Measurements from ENCODE around the gene SRSF3. TPM values are rescaled to one million over a fixed set of nuclear protein-coding genes. Genes with fewer than 3 reads are reported as not detected.
"Not testable (repeated sequence)": the region's sequence is repeated elsewhere in the genome, so short reads cannot be mapped to it uniquely, and the experiment has no call there.

Gene SRSF3
- total RNA-seq, 1 donor from 2014 or later, result 122 TPM

DNA sequence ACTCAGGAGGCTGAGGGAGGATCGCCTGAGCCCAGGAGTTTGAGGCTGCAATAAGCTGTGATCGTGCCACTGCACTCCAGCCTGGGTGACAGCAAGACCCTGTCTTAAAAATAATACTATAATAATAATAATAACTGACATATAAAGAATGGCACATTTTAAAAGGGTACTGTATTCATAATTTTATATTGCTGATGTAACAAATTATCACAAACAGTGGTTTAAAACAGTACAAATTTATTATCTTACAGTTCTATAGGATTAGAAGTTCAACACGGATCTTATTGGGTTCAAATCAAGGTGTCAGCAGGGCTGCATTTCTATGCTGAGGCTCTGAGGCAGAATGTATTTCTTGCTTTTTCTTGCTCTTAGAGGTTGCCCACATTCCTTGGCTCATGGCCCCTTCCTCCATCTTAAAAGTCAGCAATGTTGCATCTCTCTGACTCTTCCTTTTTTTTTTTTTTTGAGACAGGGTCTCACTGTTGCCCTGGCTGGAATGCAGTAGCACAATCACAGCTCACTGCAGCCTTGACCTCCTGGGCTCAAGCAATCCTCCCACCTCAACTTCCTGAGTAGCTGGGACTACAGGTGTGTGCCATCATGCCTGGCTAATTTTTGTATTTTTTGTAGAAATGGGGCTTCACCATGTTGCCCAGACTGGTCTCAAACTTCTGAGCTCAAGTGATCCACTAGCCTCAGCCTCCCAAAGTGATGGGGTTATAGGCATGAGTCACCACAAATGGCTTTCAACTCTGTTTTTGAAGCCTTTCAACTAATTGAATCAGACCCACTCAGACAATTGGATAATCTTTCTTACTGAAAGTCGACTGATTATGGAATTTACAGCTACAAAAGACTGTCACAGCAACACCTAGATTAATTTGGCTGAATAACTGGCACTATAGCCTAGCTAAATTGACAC is 22.8 kb upstream of the SRSF3 start:
- ATAC-seq (ENCODE audit: poor library complexity) (no peak), DNase-seq (no peak)
- intact Hi-C loops (cut with DNase I), result no loop called here

GRCh38 chr6:36572353-36573311 is 21.5 kb upstream of the SRSF3 start:
- ATAC-seq (ENCODE audit: poor library complexity); DNase-seq; intact Hi-C loops (cut with DNase I): not testable (repeated sequence)

GRCh38 chr6:36574679-36575078 is 19.5 kb upstream of the SRSF3 start:
- DNase-seq, result no peak
- intact Hi-C loops (cut with DNase I), result no loop called here
- ATAC-seq (ENCODE audit: poor library complexity), result no peak

DNA sequence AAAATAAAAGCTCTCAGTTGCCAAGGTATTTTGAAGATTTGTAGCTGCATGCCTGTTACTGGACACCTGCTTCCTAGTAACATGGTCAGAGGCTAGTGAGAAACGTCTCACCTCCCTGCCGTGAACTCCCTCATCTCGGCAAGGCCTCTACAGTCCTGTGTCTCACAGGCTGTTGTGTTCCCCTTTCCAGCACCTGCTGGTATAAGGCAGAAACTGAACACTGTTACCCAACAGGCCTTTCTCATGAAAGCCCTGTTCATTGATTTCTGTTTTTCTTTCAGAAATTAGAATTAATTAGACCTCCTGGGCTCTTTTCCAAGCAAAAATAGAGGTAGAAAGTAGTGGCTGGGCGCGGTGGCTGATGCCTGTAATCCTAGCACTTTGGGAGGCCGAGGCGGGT is 17.6 kb upstream of the SRSF3 start:
- intact Hi-C loops (cut with DNase I), result no loop called here
- ATAC-seq (ENCODE audit: poor library complexity) (no peak), DNase-seq (no peak)

DNA sequence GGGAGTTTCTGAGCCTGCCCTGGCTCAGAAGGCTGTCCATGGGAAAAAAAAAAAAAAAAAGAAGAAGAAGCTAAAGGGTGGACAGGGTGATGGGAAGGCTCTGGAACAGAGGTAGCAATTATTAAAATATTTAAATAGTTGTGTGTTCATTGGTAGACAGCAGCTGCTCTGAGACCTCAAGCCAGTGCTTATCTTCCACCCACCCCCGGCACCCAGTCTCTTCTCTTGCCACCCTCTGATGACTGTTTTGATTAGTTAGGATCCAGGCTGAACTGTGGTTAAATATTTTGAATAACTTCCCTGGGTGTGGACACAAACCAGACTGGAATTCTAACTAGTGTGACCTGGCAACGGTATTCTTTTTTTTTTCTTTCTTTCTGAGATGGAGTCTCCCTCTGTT is 16.9 kb upstream of the SRSF3 start:
- ATAC-seq (ENCODE audit: poor library complexity) (no peak), DNase-seq (no peak)
- intact Hi-C loops (cut with DNase I), result no loop called here

DNA sequence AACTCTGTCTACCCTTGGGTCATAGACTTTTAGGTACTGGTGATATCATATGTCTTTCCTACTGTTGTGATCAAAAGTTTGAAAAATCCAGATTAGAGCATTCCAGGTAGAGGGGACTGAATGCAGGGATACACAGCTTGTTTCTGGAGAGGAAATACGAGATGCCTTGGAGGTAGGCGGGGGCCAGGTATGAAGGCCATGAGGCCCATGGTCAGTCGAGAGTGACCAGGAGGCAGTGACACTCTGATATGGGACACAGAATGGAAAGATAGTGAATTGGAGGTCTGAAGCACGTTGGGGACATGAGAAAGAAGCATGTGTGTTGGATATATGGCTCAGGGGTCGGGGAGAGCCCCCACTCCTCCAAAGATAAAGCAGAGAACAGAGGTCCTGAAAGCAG is 16.1 kb upstream of the SRSF3 start:
- DNase-seq, result no peak
- intact Hi-C loops (cut with DNase I), result no loop called here
- no peak for ATAC-seq (ENCODE audit: poor library complexity)

- intact Hi-C loops (cut with DNase I), result no loop called here
- ATAC-seq (ENCODE audit: poor library complexity) (no peak), DNase-seq (no peak)
These were observed 15.7 kb upstream of the SRSF3 start for GRCh38 chr6:36578431-36578830.

GRCh38 chr6:36580184-36580526 is 14.0 kb upstream of the SRSF3 start:
- intact Hi-C loops (cut with DNase I), result no loop called here
- DNase-seq (no peak), ATAC-seq (ENCODE audit: poor library complexity) (no peak)

GRCh38 chr6:36581716-36582115 is 12.4 kb upstream of the SRSF3 start:
- DNase-seq, result no peak
- no peak for ATAC-seq (ENCODE audit: poor library complexity)
- intact Hi-C loops (cut with DNase I), result no loop called here

- no peak for ATAC-seq (ENCODE audit: poor library complexity)
These were observed 7.6 kb upstream of the SRSF3 start for GRCh38 chr6:36586606-36587005.

DNA sequence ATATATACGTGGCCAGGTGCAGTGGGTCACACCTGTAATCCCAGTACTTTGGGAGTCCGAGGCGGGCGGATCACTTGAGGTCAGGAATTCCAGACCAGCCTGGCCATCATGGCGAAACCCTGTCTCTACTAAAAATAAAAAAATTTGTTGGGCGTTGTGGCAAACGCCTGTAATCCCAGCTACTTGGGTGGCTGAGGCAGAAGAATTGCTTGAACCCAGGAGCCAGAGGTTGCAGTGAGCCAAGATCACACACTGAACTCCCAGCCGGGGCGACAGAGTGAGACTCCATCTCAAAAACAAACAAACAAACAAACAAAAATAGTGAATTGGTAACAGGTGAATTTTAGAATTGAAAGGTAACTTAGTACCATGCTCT is 5.1 kb upstream of the SRSF3 start:
- ATAC-seq (ENCODE audit: poor library complexity); intact Hi-C loops (cut with DNase I); DNase-seq: not testable (repeated sequence)

More at GRCh38 chr6:36586606-36587005, 7.6 kb upstream of the SRSF3 start:
- no peak for DNase-seq
- intact Hi-C loops (cut with DNase I), result no loop called here

DNA sequence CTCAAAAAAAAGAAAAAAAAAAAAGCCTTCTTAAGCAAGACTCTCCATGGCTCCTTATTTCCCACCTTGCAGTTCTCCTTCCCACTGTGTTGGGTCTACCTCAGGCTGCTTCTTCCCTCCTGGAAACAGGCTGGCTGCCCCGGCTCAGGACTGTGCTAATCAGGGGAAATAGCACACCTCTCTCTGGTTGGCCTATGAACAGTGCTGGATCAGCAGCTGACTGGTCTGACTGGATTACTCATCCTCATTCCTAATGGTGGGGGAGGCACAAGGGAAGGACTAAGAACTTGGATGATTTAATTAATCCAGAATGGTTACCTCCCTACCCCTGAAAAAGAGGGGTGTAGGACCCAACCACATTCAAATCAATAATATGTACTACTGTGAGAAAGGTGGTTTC is 3.9 kb upstream of the SRSF3 start:
- ATAC-seq (ENCODE audit: poor library complexity), result no peak
- no peak for DNase-seq
- intact Hi-C loops (cut with DNase I), result loop anchor here (5.0 to 10.0 kb wide), 2 partner anchors 43 to 145 kb away; partner anchors contain the start of genes KCTD20, PXT1 and STK38

GRCh38 chr6:36592221-36592655 is 1.9 kb upstream of the SRSF3 start:
- intact Hi-C loops (cut with DNase I), result loop anchor here (5.0 to 10.0 kb wide), 2 partner anchors 45 to 147 kb away; partner anchors contain the start of genes KCTD20, PXT1 and STK38
- DNase-seq, result no peak
- ATAC-seq (ENCODE audit: poor library complexity), result no peak

GRCh38 chr6:36593569-36594028 is 563 bp upstream of the SRSF3 start:
- ATAC-seq (ENCODE audit: poor library complexity) (peak; percentile 32), DNase-seq (no peak)
- intact Hi-C loops (cut with DNase I), result loop anchor here (5.0 to 10.0 kb wide), 2 partner anchors 46 to 149 kb away; partner anchors contain the start of genes KCTD20, PXT1 and STK38

- intact Hi-C loops (cut with DNase I), result loop anchor here (5.0 to 10.0 kb wide), 2 partner anchors 48 to 150 kb away; partner anchors contain the start of genes KCTD20, PXT1 and STK38
- no peak for DNase-seq
- peak; percentile 54 for ATAC-seq (ENCODE audit: poor library complexity)
These were observed 868 bp downstream of the SRSF3 start for GRCh38 chr6:36594816-36595643.

DNA sequence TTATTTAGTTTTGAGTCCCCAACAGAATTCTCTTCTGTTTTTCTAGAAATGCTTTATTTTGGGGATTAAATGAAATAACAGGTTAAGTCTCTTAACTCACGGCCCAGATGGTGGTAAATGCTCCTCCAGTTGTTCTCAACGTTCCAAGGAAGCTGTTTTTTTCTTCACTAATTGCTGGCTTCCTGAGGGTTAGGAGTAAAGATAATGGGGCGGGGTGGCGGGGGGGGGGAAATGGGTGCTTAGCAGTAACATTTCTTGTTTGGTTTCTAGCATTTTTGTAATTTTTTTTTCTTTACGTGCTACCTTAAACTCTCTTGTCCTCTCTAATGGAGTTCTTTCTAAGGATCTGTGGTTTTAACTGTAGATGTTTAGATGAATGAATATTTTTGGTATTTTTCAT is 2.2 kb downstream of the SRSF3 start:
- intact Hi-C loops (cut with DNase I), result loop anchor here (10.0 kb wide), 1 partner anchor 152 kb away; the partner anchor contains the start of genes KCTD20 and PXT1
- ATAC-seq (ENCODE audit: poor library complexity), result no peak
- no peak for DNase-seq

GRCh38 chr6:36597775-36598174 is 3.6 kb downstream of the SRSF3 start:
- DNase-seq, result no peak
- ATAC-seq (ENCODE audit: poor library complexity), result no peak
- intact Hi-C loops (cut with DNase I), result loop anchor here (10.0 kb wide), 1 partner anchor 153 kb away; the partner anchor contains the start of genes KCTD20 and PXT1

- no peak for ATAC-seq (ENCODE audit: poor library complexity)
- DNase-seq, result no peak
- intact Hi-C loops (cut with DNase I), result loop anchor here (10.0 kb wide), 1 partner anchor 154 kb away; the partner anchor contains the start of genes KCTD20 and PXT1
These were observed 4.2 kb downstream of the SRSF3 start for GRCh38 chr6:36598326-36598725.

Data from Right ventricle myocardium superior (tissue), 1 donor.